ENCODE results near the gene SEMA3C.

SEMA3C gene

GRCh38 chr7:80873140-80873539 is 45.7 kb downstream of the SEMA3C start:
- peaks cover 4% of the 10 kb centered on the region for H3K36me3 ChIP-seq (replicated peaks)
- TF ChIP-seq CTCF (IDR thresholded peaks at IDR 0.05; ENCODE audit: low read depth, low read length, missing control alignments), result no peak
- in situ Hi-C loops (cut with HindIII; ENCODE audit: low pct_ligation_motif_present, low sequenced_read_pairs), result no loop called here
- no peak for DNase-seq
- no peak overlapping the region for H3K4me3 ChIP-seq (ENCODE audit: low read depth, low read length)
- no peaks in the 10 kb centered on the region for H3K27me3 ChIP-seq (replicated peaks)
- no peak overlapping the region for H3K27ac ChIP-seq

- peaks cover 4% of the 10 kb centered on the region for H3K36me3 ChIP-seq (replicated peaks)
- H3K27ac ChIP-seq, result no peak overlapping the region
- DNase-seq, result no peak
- H3K4me3 ChIP-seq (ENCODE audit: low read depth, low read length), result no peak overlapping the region
- in situ Hi-C loops (cut with HindIII; ENCODE audit: low pct_ligation_motif_present, low sequenced_read_pairs), result no loop called here
- TF ChIP-seq CTCF (IDR thresholded peaks at IDR 0.05; ENCODE audit: low read depth, low read length, missing control alignments), result no peak
- no peaks in the 10 kb centered on the region for H3K27me3 ChIP-seq (replicated peaks)
These were observed 47.6 kb downstream of the SEMA3C start for GRCh38 chr7:80871228-80871627.

GRCh38 chr7:80870813-80871212 is 48.0 kb downstream of the SEMA3C start:
- no peak for DNase-seq
- in situ Hi-C loops (cut with HindIII; ENCODE audit: low pct_ligation_motif_present, low sequenced_read_pairs), result no loop called here
- Histone ChIP-seq H3K4me3 (ENCODE audit: low read depth, low read length) (no peak overlapping the region), H3K27ac (no peak overlapping the region), H3K36me3 (replicated peaks) (peaks cover 4% of the 10 kb centered on the region), H3K27me3 (replicated peaks) (no peaks in the 10 kb centered on the region)
- no peak for TF ChIP-seq CTCF (IDR thresholded peaks at IDR 0.05; ENCODE audit: low read depth, low read length, missing control alignments)

- DNase-seq, result no peak
- no peak overlapping the region for H3K4me3 ChIP-seq (ENCODE audit: low read depth, low read length)
- no peak for TF ChIP-seq CTCF (IDR thresholded peaks at IDR 0.05; ENCODE audit: low read depth, low read length, missing control alignments)
- in situ Hi-C loops (cut with HindIII; ENCODE audit: low pct_ligation_motif_present, low sequenced_read_pairs), result no loop called here
- H3K36me3 ChIP-seq (replicated peaks), result peaks cover 4% of the 10 kb centered on the region
- H3K27me3 ChIP-seq (replicated peaks), result no peaks in the 10 kb centered on the region
- no peak overlapping the region for H3K27ac ChIP-seq
These were observed 48.8 kb downstream of the SEMA3C start for GRCh38 chr7:80869821-80870751.

GRCh38 chr7:80869106-80869784 is 49.6 kb downstream of the SEMA3C start:
- TF ChIP-seq CTCF (IDR thresholded peaks at IDR 0.05; ENCODE audit: low read depth, low read length, missing control alignments), result no peak
- no peak overlapping the region for H3K27ac ChIP-seq
- H3K27me3 ChIP-seq (replicated peaks), result no peaks in the 10 kb centered on the region
- in situ Hi-C loops (cut with HindIII; ENCODE audit: low pct_ligation_motif_present, low sequenced_read_pairs), result no loop called here
- DNase-seq, result no peak
- no peak overlapping the region for H3K4me3 ChIP-seq (ENCODE audit: low read depth, low read length)
- H3K36me3 ChIP-seq (replicated peaks), result peaks cover 4% of the 10 kb centered on the region
